Cardiac muscle cell (in vitro differentiated cells and primary cell): Measurements from ENCODE around the gene SH3PXD2A. TPM values are rescaled to one million over a fixed set of nuclear protein-coding genes. Genes with fewer than 3 reads are reported as not detected.
A peak's percentile ranks its signal among the peaks of the same experiment; 100 is the strongest.

Source experiments
- DNase-seq, 2 donors: peaks; one replicate each; pipeline versions ENCODE4 v3.0.0 to v3.0.0-alpha.2; 2010 to 2017; ENCODE audit warnings: low read depth in 1 of 2, low spot score in 1 of 2
- H3K27ac ChIP-seq: fragments of 200-600 bp; sonication (generic); 2 replicates; pipeline ENCODE4 v1.5.1; 2016
- H3K27me3 ChIP-seq: fragments of 200-600 bp; sonication (generic); 2 replicates; pipeline ENCODE4 v1.6.0; 2016; ENCODE audit warnings: control low read depth
- H3K36me3 ChIP-seq: fragments of 200-600 bp; sonication (generic); 2 replicates; pipeline ENCODE4 v1.5.1; 2016; ENCODE audit warnings: control low read depth
- H3K4me1 ChIP-seq: fragments of 200-600 bp; sonication (generic); 2 replicates; pipeline ENCODE4 v1.8.1; 2017; ENCODE audit warnings: low read depth, mild to moderate bottlenecking, mixed run types
- H3K4me3 ChIP-seq: fragments of 200-600 bp; sonication (generic); 2 replicates; pipeline ENCODE4 v1.5.1; 2016; ENCODE audit warnings: mild to moderate bottlenecking
- H3K9me3 ChIP-seq: fragments of 200-600 bp; sonication (generic); 2 replicates; pipeline ENCODE4 v1.5.1; 2017; ENCODE audit warnings: low read depth, mild to moderate bottlenecking, control low read depth
- CTCF ChIP-seq: IDR thresholded peaks from 2 replicates; pipeline ENCODE4 v1.5.1; 2012; ENCODE audit warnings: low read depth, mild to moderate bottlenecking, low read length
- polyA plus RNA-seq: library from polyadenylated mRNA; unstranded; fragments of >200 nt; fragmentation: Nextera tagmentation; extraction: Ambion mirVana; gene quantifications from 2 replicates; pipeline ENCODE4 v1.2.1, GENCODE V29; 2016
- total RNA-seq: library from RNA; depleted of rRNA; stranded (reverse); fragments of >200 nt; gene quantifications from 2 replicates; pipeline ENCODE4 v1.2.3, GENCODE V29; 2016

SH3PXD2A gene
- total and polyA plus RNA-seq, 2 experiments from 2014 or later: 32.2 to 75.9 TPM

GRCh38 chr10:103746598-103746997, 108.8 kb downstream of the SH3PXD2A start:
- Histone ChIP-seq H3K9me3 (no peaks in the 10 kb centered on the region), H3K27me3 (no peaks in the 10 kb centered on the region), H3K4me1 (peaks cover 16% of the 10 kb centered on the region), H3K27ac (no peak overlapping the region), H3K36me3 (no peaks in the 10 kb centered on the region), H3K4me3 (no peak overlapping the region)
- no peak for TF ChIP-seq CTCF
- DNase-seq: no peak

GRCh38 chr10:103745341-103746247, 109.8 kb downstream of the SH3PXD2A start:
- no peak for DNase-seq
- Histone ChIP-seq H3K27me3 (no peaks in the 10 kb centered on the region), H3K4me1 (peaks cover 18% of the 10 kb centered on the region), H3K4me3 (no peak overlapping the region), H3K36me3 (no peaks in the 10 kb centered on the region), H3K9me3 (no peaks in the 10 kb centered on the region), H3K27ac (no peak overlapping the region)
- TF ChIP-seq CTCF: no peak

- Histone ChIP-seq H3K36me3 (no peaks in the 10 kb centered on the region), H3K27ac (peak overlapping the region; percentile 22), H3K9me3 (no peaks in the 10 kb centered on the region), H3K4me3 (no peak overlapping the region), H3K4me1 (peaks cover 39% of the 10 kb centered on the region), H3K27me3 (no peaks in the 10 kb centered on the region)
- DNase-seq: peak; percentile 36 to 43
- TF ChIP-seq CTCF: no peak
Measured at GRCh38 chr10:103742824-103743223, 112.6 kb downstream of the SH3PXD2A start.

GRCh38 chr10:103740611-103741010, 114.8 kb downstream of the SH3PXD2A start:
- peaks cover 39% of the 10 kb centered on the region for H3K4me1 ChIP-seq
- DNase-seq: no peak

More at GRCh38 chr10:103740611-103741010, 114.8 kb downstream of the SH3PXD2A start:
- Histone ChIP-seq H3K9me3 (no peaks in the 10 kb centered on the region), H3K36me3 (no peaks in the 10 kb centered on the region), H3K27me3 (no peaks in the 10 kb centered on the region), H3K4me3 (no peak overlapping the region), H3K27ac (peak overlapping the region; percentile 62)
- TF ChIP-seq CTCF: no peak
